Erythroblast (primary cell): Measurements from ENCODE around the gene PAFAH2.

Source experiments
- GATA1 ChIP-seq: IDR thresholded peaks from 2 replicates; pipeline ENCODE4 v1.6.1; 2011; ENCODE audit warnings: low read depth, mild to moderate bottlenecking, control low read depth, low read length, moderate library complexity
- POLR2A ChIP-seq: IDR thresholded peaks from 2 replicates; pipeline ENCODE4 v1.6.1; 2011; ENCODE audit warnings: mild to moderate bottlenecking, low read length

DNA sequence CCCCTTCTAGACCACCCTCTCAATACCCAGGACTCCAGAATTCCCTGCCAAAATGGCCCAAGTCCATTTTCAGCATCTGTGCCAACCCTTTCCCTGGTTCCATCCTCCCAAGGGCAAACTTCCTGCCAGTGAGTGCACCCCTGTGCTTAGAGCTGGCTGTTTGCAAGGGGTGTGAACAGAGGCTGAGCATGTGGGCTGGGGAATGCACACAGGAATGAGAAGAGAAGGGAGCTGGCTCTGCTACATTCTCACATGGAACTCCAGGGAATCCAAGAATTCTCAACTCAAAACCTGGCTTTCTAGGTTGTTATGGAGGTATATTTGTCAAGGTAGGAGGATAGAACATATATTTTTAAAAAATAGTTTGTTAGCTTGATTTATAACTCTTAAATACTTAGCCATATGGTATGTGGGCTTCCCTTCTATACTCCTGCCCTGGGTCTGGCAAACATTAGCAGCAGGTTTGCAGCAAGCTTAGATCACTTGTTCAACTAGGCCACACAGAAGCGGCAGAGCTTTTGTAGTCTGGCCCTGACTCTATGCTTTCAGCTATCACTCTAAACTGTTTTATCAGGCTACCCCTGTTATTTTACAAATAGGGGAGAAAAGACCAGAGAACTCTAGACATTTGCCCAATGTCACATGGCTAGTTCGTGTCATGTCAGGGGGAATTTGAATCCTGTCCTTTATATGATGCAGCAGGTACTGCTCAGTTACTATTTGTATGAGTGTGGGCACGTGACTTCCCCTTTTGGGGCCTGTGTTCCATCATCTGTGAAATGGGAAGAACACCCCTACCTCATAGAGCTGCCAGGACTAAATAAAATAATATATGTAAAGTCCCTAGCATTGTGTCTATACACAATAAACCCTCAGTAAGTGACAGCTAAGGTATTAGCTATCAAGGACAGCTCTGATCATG lies 83.5 kb downstream of the PAFAH2 start:
- no peak for TF ChIP-seq POLR2A
- no peak for TF ChIP-seq GATA1
